Neuronal stem cell (in vitro differentiated cells): ENCODE results near the gene ZBED2.

ENCODE experiments used
- DNase-seq: peaks from one replicate; pipeline ENCODE4 v3.0.0-alpha.2; 2013; ENCODE audit warnings: low spot score
- H2AFZ ChIP-seq: one replicate; pipeline ENCODE4 v1.6.1; 2013; ENCODE audit warnings: mild to moderate bottlenecking, low read length, inconsistent platforms
- H2AK5ac ChIP-seq: 2 replicates; pipeline ENCODE4 v1.6.1; 2013; ENCODE audit warnings: low read depth, mild to moderate bottlenecking, inconsistent platforms, low read length, moderate library complexity, mixed read lengths
- H2BK120ac ChIP-seq: 2 replicates; pipeline ENCODE4 v1.6.1; 2013; ENCODE audit warnings: low read depth, mild to moderate bottlenecking, inconsistent platforms, low read length, moderate library complexity, mixed read lengths
- H2BK12ac ChIP-seq: one replicate; pipeline ENCODE4 v1.6.1; 2013; ENCODE audit warnings: low read length, inconsistent platforms
- H2BK15ac ChIP-seq: 2 replicates; pipeline ENCODE4 v1.6.1; 2013; ENCODE audit warnings: mild to moderate bottlenecking, low read length, inconsistent platforms, mixed read lengths
- H2BK5ac ChIP-seq: one replicate; pipeline ENCODE4 v1.6.1; 2013; ENCODE audit warnings: inconsistent platforms, mild to moderate bottlenecking, low read length, moderate library complexity
- H3K14ac ChIP-seq: one replicate; pipeline ENCODE4 v1.6.1; 2013; ENCODE audit warnings: low read length, inconsistent platforms
- H3K18ac ChIP-seq: 2 replicates; pipeline ENCODE4 v1.6.1; 2013; ENCODE audit warnings: low read length, inconsistent platforms
- H3K23ac ChIP-seq: 2 replicates; pipeline ENCODE4 v1.6.1; 2013; ENCODE audit warnings: low read depth, mild to moderate bottlenecking, mixed read lengths, low read length, inconsistent platforms; ENCODE audit not compliant: poor library complexity
- H3K27ac ChIP-seq: replicated peaks from 3 replicates; pipeline ENCODE4 v1.5.1; 2013; ENCODE audit warnings: low read length, inconsistent platforms
- H3K27me3 ChIP-seq, 3 experiments: 2 replicates each; pipeline ENCODE4 v1.6.1; 2013; ENCODE audit warnings: low read length in 3 of 3, mild to moderate bottlenecking in 2 of 3, inconsistent platforms in 1 of 3, low read depth in 1 of 3, mixed read lengths in 1 of 3, moderate library complexity in 1 of 3; ENCODE audit not compliant: control insufficient read depth in 3 of 3, insufficient read depth in 3 of 3
- H3K36me3 ChIP-seq, 2 donors: replicated peaks in 1 of 2; 2 replicates each; pipeline ENCODE4 v1.6.1; 2013; ENCODE audit warnings: low read length in 2 of 2; ENCODE audit not compliant: control insufficient read depth in 2 of 2, insufficient read depth in 2 of 2
- H3K4ac ChIP-seq: 2 replicates; pipeline ENCODE4 v1.6.1; 2013; ENCODE audit warnings: inconsistent platforms, mild to moderate bottlenecking, low read length, moderate library complexity
- H3K4me1 ChIP-seq, 2 donors: 1 replicate in 1 of 2; 2 replicates in 1 of 2; pipeline ENCODE4 v1.6.1; 2013; ENCODE audit warnings: low read length in 2 of 2, low read depth in 1 of 2; ENCODE audit not compliant: control insufficient read depth in 2 of 2, insufficient read depth in 1 of 2
- H3K4me2 ChIP-seq: one replicate; pipeline ENCODE4 v1.6.1; 2013; ENCODE audit warnings: mild to moderate bottlenecking, low read length, inconsistent platforms; ENCODE audit not compliant: insufficient read depth, poor library complexity, severe bottlenecking
- H3K4me3 ChIP-seq, 2 donors: 2 replicates each; pipeline ENCODE4 v1.5.1; 2013; ENCODE audit warnings: low read length in 2 of 2, mild to moderate bottlenecking in 2 of 2, inconsistent platforms in 1 of 2, moderate library complexity in 1 of 2
- H3K79me1 ChIP-seq: one replicate; pipeline ENCODE4 v1.6.1; 2013; ENCODE audit warnings: low read depth, mild to moderate bottlenecking, inconsistent platforms, low read length, moderate library complexity
- H3K9ac ChIP-seq: one replicate; pipeline ENCODE4 v1.6.1; 2013; ENCODE audit warnings: mild to moderate bottlenecking, low read depth, low read length, inconsistent platforms; ENCODE audit not compliant: poor library complexity
- H3K9me3 ChIP-seq, 2 donors: replicated peaks in 1 of 2; 2 replicates each; pipeline versions ENCODE3 to v1.6.1; 2013; ENCODE audit warnings: low read length in 2 of 2, mild to moderate bottlenecking in 2 of 2, inconsistent platforms in 1 of 2, low read depth in 1 of 2, mixed read lengths in 1 of 2, moderate library complexity in 1 of 2; ENCODE audit not compliant: control insufficient read depth in 2 of 2, insufficient read depth in 1 of 2
- H4K8ac ChIP-seq: one replicate; pipeline ENCODE4 v1.6.1; 2013; ENCODE audit warnings: low read depth, mild to moderate bottlenecking, inconsistent platforms, low read length, moderate library complexity
- H4K91ac ChIP-seq: one replicate; pipeline ENCODE4 v1.6.1; 2013; ENCODE audit warnings: low read length, low read depth, mild to moderate bottlenecking, inconsistent platforms; ENCODE audit not compliant: poor library complexity
- WGBS, 2 donors: extraction: QIAGEN DNeasy Blood & Tissue Kit; methylation state at CpG; one replicate each; pipeline ENCODE4 v1.1.7; 2013; ENCODE audit warnings: missing lambda C conversion rate in 2 of 2, mixed read lengths in 1 of 2; ENCODE audit not compliant: insufficient read length in 2 of 2, insufficient replicate concordance in 1 of 2; ENCODE audit errors: extremely low coverage in 2 of 2; 5-methylcytosine and 5-hydroxymethylcytosine counted together

ZBED2 gene

GRCh38 chr3:111581403-111582119 is 13.6 kb downstream of the ZBED2 start:
- no peak overlapping the region for H3K27ac ChIP-seq

DNA sequence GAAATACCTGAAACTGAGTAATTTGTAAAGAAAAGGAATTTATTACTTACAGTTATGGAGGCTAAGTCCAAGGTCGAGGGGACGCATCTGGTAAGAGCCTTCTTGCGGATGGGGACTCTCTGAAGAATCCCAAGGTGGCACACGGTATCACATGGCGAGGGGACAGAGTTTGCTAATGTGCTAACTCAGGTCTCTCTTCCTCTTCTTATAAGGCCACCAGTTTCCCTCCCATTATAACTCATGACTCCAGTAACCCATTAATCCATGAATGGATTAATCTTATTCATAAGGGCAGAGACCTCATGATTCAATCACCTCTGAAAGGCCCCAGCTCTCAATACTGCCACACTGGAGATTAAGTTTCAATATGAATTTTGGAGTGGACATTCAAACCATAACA is 15.7 kb downstream of the ZBED2 start:
- no peaks in the 10 kb centered on the region for H3K9me3 ChIP-seq
- no peak overlapping the region for H2BK15ac ChIP-seq
- no peak overlapping the region for H3K4me2 ChIP-seq
- H3K4me1 ChIP-seq, result no peaks in the 10 kb centered on the region
- no peak for DNase-seq
- WGBS, 2 donors, result no CpG with 5 or more reads among the region's 5 CpGs
- no peak overlapping the region for H4K91ac ChIP-seq
- H3K18ac ChIP-seq, result no peak overlapping the region
- H2BK120ac ChIP-seq, result no peak overlapping the region
- no peak overlapping the region for H3K4ac ChIP-seq
- no peak overlapping the region for H2AK5ac ChIP-seq
- no peak overlapping the region for H2BK5ac ChIP-seq
- H3K4me3 ChIP-seq, result no peak overlapping the region
- H3K14ac ChIP-seq, result no peak overlapping the region
- H3K23ac ChIP-seq, result no peak overlapping the region
- no peaks in the 10 kb centered on the region for H3K27me3 ChIP-seq
- no peak overlapping the region for H3K9ac ChIP-seq
- no peaks in the 10 kb centered on the region for H3K36me3 ChIP-seq
- H2BK12ac ChIP-seq, result no peak overlapping the region
- H3K79me1 ChIP-seq, result no peaks in the 10 kb centered on the region
- no peak overlapping the region for H3K27ac ChIP-seq
- no peak overlapping the region for H2AFZ ChIP-seq
- H4K8ac ChIP-seq, result no peak overlapping the region

More at GRCh38 chr3:111581403-111582119, 13.6 kb downstream of the ZBED2 start:
- Histone ChIP-seq H2AK5ac (no peak overlapping the region), H3K18ac (no peak overlapping the region), H2BK5ac (no peak overlapping the region), H2BK15ac (no peak overlapping the region), H3K23ac (no peak overlapping the region), H3K14ac (no peak overlapping the region), H3K79me1 (no peaks in the 10 kb centered on the region), H4K91ac (no peak overlapping the region), H3K27me3 (no peaks in the 10 kb centered on the region), H4K8ac (no peak overlapping the region), H3K9me3 (no peaks in the 10 kb centered on the region), H3K4me2 (no peak overlapping the region), H2AFZ (no peak overlapping the region), H3K4ac (no peak overlapping the region), H3K36me3 (no peaks in the 10 kb centered on the region), H2BK12ac (no peak overlapping the region), H2BK120ac (no peak overlapping the region), H3K4me1 (no peaks in the 10 kb centered on the region), H3K9ac (no peak overlapping the region), H3K4me3 (no peak overlapping the region)
- no CpG with 5 or more reads among the region's 2 CpGs for WGBS, 2 donors
- no peak for DNase-seq

- Histone ChIP-seq H2BK5ac (no peak overlapping the region), H2AFZ (no peak overlapping the region), H2BK15ac (no peak overlapping the region), H3K79me1 (no peaks in the 10 kb centered on the region), H3K18ac (no peak overlapping the region), H3K4ac (no peak overlapping the region), H4K91ac (no peak overlapping the region), H3K4me3 (no peak overlapping the region), H3K9ac (no peak overlapping the region), H3K4me2 (no peak overlapping the region), H3K27ac (no peak overlapping the region), H2BK12ac (no peak overlapping the region), H3K9me3 (no peaks in the 10 kb centered on the region), H3K14ac (no peak overlapping the region), H3K4me1 (no peaks in the 10 kb centered on the region), H3K27me3 (no peaks in the 10 kb centered on the region), H4K8ac (no peak overlapping the region), H3K23ac (no peak overlapping the region), H2BK120ac (no peak overlapping the region), H2AK5ac (no peak overlapping the region), H3K36me3 (no peaks in the 10 kb centered on the region)
- no CpG with 5 or more reads among the region's 4 CpGs for WGBS, 2 donors
- no peak for DNase-seq
Observed at GRCh38 chr3:111578867-111579266, 16.3 kb downstream of the ZBED2 start.

DNA sequence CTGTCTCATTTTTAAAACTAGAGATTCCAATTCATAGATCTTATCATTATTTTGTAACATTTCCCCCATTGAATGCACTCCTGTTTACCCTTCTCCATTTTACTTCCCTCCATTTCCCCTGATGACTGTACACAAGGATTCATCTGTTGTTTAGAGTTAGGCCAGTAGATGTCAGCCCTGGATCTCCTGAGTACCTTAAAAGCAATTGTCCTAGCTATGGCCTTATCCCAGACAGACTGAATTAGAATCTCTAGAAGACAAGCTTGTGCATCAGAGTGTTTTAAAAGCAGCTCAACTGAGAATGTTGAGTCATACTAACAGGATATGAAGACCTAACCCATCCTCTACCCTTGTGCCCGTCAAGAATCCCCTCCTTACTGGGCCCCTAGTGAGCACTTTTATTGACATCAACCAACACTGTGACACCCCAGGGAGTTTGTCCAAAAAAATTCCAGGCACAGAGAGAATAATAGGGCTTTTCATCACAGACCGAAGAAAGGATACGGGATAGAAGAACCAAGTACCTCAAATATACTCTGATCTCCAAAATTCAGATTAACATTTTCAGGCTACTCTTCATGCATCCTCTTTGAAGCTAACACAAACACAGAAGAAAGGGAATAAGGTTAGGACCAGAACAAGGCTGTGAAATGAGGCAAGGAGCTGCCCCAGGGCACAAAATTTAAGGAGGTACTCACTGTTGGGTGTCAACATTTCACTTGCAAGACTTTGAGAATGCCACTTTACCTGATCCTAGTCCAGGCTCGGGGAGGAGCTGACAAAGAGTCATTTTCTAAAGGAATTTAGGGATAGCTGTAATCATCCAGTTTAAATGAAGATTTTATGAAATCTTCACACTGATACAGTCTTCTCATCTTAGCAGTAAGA is 17.1 kb downstream of the ZBED2 start:
- Histone ChIP-seq H2BK12ac (no peak overlapping the region), H2BK5ac (no peak overlapping the region), H3K23ac (no peak overlapping the region), H2BK120ac (no peak overlapping the region), H3K27ac (no peak overlapping the region), H3K9ac (no peak overlapping the region), H3K18ac (no peak overlapping the region), H3K4me1 (no peaks in the 10 kb centered on the region), H2BK15ac (no peak overlapping the region), H2AFZ (no peak overlapping the region), H2AK5ac (no peak overlapping the region), H3K79me1 (no peaks in the 10 kb centered on the region), H4K8ac (no peak overlapping the region), H3K4me2 (no peak overlapping the region), H3K14ac (no peak overlapping the region), H3K27me3 (no peaks in the 10 kb centered on the region), H4K91ac (no peak overlapping the region), H3K9me3 (no peaks in the 10 kb centered on the region), H3K4ac (no peak overlapping the region), H3K36me3 (no peaks in the 10 kb centered on the region), H3K4me3 (no peak overlapping the region)
- no CpG with 5 or more reads among the region's 4 CpGs for WGBS, 2 donors
- DNase-seq, result no peak
